Posterior vena cava (tissue), 2 donors: ENCODE results near the gene NDUFA7. TPM values are rescaled to one million over a fixed set of nuclear protein-coding genes. Genes with fewer than 3 reads are reported as not detected.
A peak's percentile ranks its signal among the peaks of the same experiment; 100 is the strongest.
"Not testable (repeated sequence)": the region's sequence is repeated elsewhere in the genome, so short reads cannot be mapped to it uniquely, and the experiment has no call there.

Experiments
- DNase-seq: peaks from one replicate; pipeline ENCODE4 v3.0.0-alpha.2; 2020; ENCODE audit warnings: low spot score
- intact Hi-C, 2 donors: fragments of 100-400 bp; cut with DNase I; formaldehyde crosslinking; loops; one replicate each; pipeline versions ENCODE4 v1.14.1 to v1.14.2; 2022 to 2023
- long read RNA-seq, 2 donors: library from polyadenylated mRNA; unstranded; transcript quantifications; one replicate each; pipeline ENCODE4 v2.0.0, GENCODE V29; 2020 to 2021
- total RNA-seq, 2 donors: library from RNA; stranded (reverse); fragmentation: NEBNext Ultra II Directional; extraction: Animal tissue kit (Norgen Biotek cat#: 25700); gene quantifications; one replicate each; pipeline ENCODE4 v1.2.1, GENCODE V29; 2021
- donor health status: DM: yes; HTN: yes; CAD: no.
- donor health status: DM: yes; HTN: yes; CAD: no.

The NDUFA7 gene
- total RNA-seq = 10 to 100 TPM; 29.8 to 31.2 TPM
- long read RNA-seq, donor 1, partial matches to known transcripts = 0 of 2 reads
- long read RNA-seq, donor 1, other reads (novel, unspliced or antisense) = 1 of 2 reads
- long read RNA-seq, donor 2, transcript NDUFA7-201 (4 exons, 601 nt) = major isoform, 7 of 9 reads
- long read RNA-seq, donor 2, partial matches to known transcripts = 2 of 9 reads
- long read RNA-seq, donor 2, other reads (novel, unspliced or antisense) = 0 of 9 reads

DNA sequence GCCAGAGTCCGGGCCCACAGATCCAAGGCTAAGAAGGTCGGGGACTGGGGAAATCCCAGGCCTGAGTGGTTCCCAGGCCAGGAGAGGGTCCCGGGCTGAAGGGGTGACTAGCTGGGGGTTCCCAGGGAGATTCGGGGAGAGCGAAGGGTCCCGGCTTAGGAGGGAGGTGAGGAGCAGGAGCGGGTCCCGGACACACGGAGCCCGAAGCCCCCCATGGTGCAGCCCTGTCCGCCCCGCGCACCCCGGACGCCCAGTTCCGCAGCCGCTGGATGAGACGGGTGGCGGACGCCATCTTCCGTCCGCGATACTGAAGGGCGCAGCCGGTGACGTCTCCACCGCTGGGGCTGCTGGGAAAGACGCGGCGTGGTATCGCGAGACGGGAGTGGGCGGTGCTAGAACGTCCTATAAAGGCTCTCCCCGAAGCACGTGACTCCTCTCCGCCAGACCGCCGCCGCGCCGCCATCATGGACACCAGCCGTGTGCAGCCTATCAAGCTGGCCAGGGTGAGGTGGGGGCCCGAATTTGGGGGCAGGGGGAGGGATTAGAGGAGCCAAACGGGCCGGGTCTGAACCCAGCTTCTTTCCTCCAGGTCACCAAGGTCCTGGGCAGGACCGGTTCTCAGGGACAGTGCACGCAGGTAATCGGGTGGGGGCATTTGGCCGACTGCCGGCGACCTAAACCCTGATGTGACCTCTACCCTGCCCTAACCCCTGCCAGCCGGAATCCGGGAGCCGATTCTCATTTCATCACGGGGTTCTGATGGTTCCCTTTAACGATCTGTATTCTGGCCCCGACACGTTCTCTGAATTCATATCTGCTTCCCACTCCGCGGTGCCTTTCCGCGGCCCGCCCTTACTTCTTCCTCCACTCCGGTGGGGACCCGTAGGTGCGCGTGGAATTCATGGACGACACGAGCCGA lies at the start of gene NDUFA7, which contains the start of gene RPS28:
Gene NDUFA7, minus strand, starts transcription at position 309 of the 919 bp plus-strand sequence. Its CDS starts 17 bp downstream, at position 292.
Gene RPS28, plus strand, starts transcription at position 430 of the 919 bp plus-strand sequence. Its CDS starts 35 bp downstream, at position 465.
- intact Hi-C loops = no loop called here
- peak; percentile 99 for DNase-seq

DNA sequence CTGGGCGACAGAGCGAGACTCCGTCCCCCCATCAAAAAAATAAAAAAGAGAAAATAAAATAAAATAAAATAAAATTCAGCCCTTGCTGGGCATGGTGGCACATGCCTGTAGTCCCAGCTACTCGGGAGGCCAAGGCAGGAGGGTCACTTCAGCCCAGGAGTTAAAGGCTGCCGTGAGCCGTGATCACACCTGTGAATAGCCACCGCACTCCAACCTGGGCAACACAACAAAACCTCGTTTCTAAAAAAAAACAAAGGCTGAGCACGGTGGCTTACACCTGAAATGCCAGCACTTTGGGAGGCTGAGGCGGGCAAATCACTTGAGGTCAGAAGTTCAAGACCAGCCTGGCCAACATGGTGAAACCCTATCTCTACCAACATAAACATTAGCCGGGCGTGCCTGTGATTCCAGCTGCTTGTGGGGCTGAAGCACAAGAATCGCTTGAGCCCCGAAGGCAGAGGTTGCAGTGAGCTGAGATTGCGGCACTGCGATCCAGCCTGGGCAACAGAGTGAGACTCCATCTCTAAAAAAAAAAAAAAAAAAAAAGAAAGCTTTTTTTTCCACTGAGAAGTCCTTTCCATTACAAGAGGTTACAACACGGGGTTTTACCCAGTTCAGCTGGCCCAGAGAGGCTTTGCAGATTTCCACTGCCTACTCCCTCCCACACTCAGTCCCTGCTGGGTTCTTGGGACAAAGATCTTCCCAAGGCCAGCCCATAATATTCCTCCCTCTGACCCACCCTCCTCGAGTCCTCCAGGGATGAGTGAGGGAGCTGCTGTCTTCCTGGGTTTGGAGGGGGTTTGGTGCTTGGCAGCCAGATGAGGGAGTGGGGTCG lies 49.2 kb upstream of the NDUFA7 start:
- intact Hi-C loops = no loop called here
- DNase-seq = peak; percentile 64

DNA sequence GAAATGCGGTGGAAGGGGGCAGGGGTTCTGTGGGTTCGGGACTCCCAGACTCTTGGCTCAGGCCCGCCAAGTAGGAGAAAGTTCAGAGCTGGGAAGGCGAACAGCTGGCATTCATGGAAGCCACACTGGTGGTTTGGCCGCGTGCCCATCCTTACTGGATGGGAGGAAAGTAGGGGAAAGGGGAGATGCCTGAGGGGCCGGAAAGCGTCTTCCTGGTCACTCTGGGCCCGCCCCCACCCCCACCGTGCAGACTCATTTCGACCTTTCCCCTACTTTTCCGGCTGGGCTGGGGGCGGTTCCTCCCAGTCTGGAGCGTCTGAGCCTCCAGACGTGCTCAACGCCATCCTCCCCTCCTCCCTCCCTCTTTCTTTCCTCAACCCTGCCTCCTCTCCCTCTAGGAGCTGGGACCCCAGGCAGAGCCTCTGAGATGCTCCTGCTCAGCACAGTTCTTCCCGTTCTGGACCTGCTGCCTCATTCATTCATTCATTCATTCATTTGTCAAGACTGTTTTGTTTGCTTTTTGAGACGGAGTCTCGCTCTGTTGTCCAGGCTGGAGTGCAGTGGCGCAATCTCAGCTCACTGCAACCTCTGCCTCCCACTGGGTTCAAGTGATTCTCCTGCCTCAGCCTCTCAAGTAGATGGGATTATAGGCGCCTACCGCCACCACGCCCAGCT lies 46.3 kb upstream of the NDUFA7 start:
- intact Hi-C loops = no loop called here
- DNase-seq = peak; percentile 91

DNA sequence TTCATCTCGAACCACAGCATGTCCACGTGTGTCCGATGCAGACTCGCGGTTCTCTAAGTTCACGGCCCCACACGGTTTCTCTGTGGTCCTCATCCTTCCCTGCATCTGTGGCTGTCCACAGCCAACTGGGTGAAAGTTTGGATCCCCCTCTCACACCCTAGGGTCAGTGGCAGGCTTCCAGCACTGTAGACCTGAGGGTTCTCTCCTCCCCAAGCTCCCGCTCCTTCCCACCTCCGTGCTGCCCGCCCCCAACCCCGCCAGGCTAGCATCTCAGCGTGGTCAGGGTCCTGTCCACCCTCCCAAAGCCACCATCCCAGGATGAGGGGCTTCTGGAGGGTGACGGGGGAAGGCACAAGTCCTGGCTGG lies 45.8 kb upstream of the NDUFA7 start:
- intact Hi-C loops = no loop called here
- DNase-seq = peak; percentile 78

- DNase-seq = peak; percentile 76
- intact Hi-C loops = no loop called here
Measured at GRCh38 chr19:8366121-8366581, 45.0 kb upstream of the NDUFA7 start.

- intact Hi-C loops = no loop called here
Measured at GRCh38 chr19:8363803-8364771, 42.9 kb upstream of the NDUFA7 start, which contains the start of gene ANGPTL4. ANGPTL4 (plus strand) TSS chr19:8364155; CDS start chr19:8364322, 167 bp downstream.

GRCh38 chr19:8361921-8362793 lies 41.0 kb upstream of the NDUFA7 start:
- intact Hi-C loops = no loop called here
- DNase-seq = peak; percentile 98

More at GRCh38 chr19:8363803-8364771, 42.9 kb upstream of the NDUFA7 start, which contains the start of gene ANGPTL4:
- DNase-seq = peak; percentile 93

GRCh38 chr19:8360196-8360595 lies 39.0 kb upstream of the NDUFA7 start:
- intact Hi-C loops = no loop called here
- no peak for DNase-seq

DNA sequence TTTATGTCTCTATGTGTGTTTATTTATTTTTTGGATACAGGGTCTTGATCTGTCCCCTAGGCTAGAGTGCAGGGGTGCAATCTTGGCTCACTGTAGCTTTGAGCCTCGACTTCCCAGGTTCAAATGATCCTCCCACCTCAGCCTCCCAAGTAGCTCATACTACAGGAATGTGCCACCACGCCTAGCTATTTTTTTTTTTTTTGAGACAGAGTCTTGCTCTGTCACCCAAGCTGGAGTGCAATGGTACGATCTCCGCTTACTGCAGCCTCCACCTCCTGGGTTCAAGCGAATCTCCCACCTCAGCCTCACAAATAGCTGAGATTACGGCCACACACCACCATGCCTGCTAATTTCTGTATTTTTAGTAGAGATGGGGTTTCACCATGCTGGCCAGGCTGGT lies 37.8 kb upstream of the NDUFA7 start:
- intact Hi-C loops = no loop called here
- DNase-seq = no peak

DNA sequence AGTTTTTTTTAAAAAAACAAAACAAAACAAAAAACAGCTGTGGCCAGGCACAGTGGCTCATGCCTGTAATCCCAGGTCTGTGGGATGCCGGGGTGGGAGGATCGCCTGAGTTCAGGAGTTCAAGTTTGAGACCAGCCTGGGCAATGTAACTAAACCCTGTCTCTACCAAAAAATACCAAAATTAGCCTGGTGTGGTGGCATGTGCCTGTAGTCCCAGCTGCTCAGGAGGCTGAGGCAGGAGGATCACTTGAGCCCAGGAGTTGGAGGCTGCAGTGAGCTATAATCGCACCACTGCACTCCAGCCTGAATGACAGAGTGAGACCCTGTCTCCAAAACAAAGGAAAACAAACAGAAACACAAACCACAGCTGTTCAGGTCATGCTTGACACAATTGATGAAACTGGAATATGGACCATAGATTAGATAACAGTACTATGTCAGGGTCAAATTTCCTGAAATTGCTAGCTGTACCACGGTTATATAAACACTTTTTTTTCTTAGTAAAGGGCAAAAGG lies 35.9 kb upstream of the NDUFA7 start:
- no peak for DNase-seq
- intact Hi-C loops = no loop called here

- intact Hi-C loops = loop anchor here in 1 of 2 donors (2.0 kb wide), 1 partner anchor 41 kb away; no protein-coding TSS in a partner anchor
- peak; percentile 89 for DNase-seq
Measured at GRCh38 chr19:8355631-8356402, 34.6 kb upstream of the NDUFA7 start.

- DNase-seq = not testable (repeated sequence)
- intact Hi-C loops = loop anchor here (5.0 kb wide), 2 partner anchors 44 to 154 kb away; no protein-coding TSS in a partner anchor
Measured at GRCh38 chr19:8352845-8353244, 31.7 kb upstream of the NDUFA7 start.

- intact Hi-C loops = loop anchor here (5.0 kb wide), 2 partner anchors 45 to 155 kb away; no protein-coding TSS in a partner anchor
- DNase-seq = no peak
Measured at GRCh38 chr19:8352134-8352827, 31.1 kb upstream of the NDUFA7 start.

- intact Hi-C loops = loop anchor here (5.0 to 10.0 kb wide), 3 partner anchors 48 to 165 kb away; partner anchors contain the start of gene ZNF414 (in 1 of the 2)
Measured at GRCh38 chr19:8349629-8350372, 28.6 kb upstream of the NDUFA7 start.

More at GRCh38 chr19:8349629-8350372, 28.6 kb upstream of the NDUFA7 start:
- not testable (repeated sequence) for DNase-seq
